ENCODE measurements around the gene EPB41L4B.
"Not testable (repeated sequence)": the region's sequence is repeated elsewhere in the genome, so short reads cannot be mapped to it uniquely, and the experiment has no call there.

Gene EPB41L4B

DNA sequence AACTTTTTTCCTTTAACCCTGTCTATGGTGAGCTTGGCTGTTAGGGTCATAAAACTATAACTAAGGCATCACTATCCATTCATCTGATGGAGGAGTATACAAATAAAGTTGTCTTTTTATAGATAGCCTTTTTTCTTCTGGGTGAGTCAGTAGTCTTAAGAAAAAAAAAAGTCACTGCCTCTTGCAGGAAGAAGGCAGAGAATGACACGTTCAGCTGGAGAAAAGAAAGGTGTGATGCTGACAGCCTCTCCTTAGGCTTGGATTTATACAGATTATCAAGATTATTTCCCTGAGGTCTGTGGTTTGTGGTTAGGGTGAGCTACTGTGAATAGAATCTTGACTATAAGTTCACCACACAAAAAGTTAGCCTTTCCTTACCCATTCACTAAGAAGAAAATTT, 23.0 kb downstream of the EPB41L4B start:
- DNase-seq: peak; percentile 81

DNA sequence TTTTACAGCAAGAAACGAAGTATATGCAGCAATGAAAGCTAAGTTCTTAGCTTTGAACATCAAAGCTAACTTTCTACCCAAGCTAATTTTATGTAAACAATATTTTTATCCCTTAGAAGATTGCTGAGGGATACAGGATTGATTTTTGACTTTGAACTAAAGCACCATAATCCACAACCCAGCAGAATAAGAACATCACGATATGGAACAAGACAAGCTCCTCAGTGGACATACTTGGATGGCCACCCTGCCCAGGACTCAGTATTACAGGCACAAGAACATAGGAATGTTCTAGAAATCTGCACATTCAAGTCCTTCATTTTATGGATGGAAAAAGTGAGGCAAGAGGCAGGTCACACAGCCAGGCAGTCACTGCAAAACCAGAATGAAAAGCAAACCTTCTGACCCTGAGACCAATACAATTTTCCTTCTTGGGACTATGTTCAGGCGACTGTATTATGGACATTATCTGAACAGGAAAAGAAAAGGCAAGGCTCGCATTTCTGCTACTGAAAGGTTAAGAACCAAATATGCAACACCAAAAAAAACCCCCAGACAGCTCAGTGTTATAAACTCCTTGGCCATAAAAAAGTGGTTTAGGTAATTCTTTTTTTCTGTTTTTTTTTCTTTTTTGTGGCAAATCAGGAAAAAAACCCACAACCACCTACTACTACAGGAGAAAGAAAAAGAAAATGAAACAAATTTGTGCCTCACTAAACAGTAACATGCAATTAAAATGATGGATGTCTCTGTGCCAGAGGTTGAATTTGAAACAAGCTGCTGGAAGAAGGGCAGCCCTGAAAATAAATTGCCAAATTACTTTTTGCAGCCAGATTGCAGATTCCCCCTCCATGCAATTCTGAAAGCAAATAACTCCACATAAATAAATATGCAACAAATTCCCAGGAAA, 25.4 kb downstream of the EPB41L4B start:
- DNase-seq: no peak

DNA sequence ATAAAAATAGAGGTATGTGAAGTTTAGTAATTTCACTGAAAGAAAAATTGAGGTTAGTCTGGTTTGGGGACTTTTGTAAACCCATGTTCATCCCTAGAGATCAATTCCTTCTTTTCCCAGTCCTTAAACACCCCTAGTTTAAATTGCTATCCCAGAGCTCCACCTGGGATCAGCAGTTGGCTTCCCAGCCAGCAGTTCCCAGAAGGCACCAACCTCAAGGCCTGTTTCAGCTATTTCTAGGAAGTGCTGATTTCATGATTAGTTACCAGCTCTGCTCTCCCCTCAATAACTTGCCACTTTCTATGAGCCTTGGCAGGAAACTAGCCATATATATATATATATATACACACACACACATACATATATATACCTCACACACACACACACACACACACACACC, 30.5 kb downstream of the EPB41L4B start:
- DNase-seq: no peak

DNA sequence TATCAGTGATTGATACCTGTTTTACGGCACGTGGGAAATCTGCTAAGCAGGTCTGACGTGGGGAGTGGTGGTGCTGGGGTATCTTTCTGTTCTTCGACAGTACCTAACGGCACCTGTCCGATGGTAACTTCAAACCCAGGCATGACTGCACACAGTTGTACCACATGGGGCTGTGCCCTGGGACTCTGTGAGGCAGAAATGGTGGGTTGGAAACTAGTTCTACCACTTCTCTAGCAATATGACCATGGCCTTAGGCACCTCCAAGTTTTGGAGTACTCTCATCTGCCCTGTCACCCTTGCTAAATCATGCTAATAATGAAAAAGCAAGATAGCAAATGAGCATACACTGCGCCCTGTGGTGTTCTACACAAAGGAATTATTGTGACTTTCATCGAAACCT, 30.9 kb downstream of the EPB41L4B start:
- DNase-seq: no peak

DNA sequence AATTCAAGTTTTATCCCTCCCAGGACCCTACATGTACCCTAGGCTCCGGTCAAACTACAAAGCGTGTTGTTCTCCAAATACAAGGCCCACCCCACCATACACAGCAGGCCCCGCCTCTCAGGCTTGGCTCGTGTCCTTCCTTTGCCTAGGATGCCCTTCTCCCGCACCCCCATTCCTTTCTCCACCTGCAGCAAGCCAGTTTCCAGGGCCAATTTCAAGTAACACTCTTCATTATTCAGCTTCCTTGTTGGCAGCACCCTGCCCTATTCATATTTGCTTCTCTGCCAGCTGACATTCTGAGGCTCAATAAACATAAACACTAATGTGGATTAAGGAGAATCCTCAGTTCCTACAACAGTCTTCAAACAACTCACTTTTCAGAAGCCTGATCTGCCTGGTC, 31.7 kb downstream of the EPB41L4B start:
- DNase-seq: no peak

DNA sequence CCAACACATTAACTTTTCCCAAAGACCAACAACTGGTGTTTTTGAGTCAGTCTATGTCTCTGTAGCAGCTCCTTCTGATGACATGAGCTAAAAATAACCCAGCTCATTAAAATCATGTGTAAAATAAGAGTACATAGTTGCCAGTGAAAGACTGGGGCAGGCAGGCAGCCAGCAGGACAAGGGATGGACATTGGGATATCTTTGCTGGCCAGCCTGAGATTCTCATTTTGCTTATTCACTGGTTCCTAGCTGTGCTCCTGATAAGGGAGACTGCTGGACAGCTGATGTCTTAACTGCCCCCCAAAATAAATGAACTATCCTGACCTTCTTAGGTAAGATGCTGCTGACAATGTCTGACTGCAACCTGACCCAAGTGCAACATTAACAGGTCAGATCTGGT, 33.9 kb downstream of the EPB41L4B start:
- peak; percentile 41 for DNase-seq

DNA sequence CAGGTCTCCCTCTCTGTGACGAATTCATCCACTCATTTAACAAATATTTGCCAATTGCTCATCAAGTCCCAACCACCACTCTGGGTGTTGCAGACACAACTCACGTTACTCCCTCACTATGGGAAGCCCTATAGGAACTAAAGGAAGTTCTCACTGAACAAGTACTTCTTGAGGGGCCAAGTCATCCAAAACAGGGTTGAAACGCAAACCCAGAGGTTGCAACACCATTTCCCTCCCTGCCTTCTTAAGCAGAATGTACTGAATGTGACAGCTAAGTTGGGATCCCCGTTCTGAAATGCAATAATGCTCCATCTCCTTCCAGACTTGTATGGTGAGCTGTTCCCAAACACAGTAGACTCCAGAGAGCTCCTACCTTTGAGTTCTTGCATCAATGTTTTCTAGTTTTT, 34.3 kb downstream of the EPB41L4B start:
- peak; percentile 74 for DNase-seq

DNA sequence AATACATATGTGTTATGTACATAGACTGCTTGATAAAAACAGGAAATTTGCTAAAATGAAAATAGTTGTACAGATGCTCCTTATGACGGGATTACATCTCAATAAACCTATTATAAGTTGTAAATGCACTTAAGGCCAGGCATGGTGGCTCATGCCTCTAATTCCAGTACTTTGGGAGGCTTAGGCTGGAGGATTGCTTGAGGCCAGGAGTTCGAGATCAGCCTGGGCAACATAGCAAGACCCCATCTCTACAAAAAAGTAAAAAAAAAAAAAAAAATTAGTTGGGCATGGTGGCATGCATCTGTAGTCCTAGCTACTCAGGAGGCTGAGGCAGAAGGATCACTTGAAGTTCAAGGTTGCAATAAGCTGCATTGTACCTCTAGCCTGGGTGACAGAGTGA, 37.2 kb downstream of the EPB41L4B start:
- not testable (repeated sequence) for DNase-seq

DNA sequence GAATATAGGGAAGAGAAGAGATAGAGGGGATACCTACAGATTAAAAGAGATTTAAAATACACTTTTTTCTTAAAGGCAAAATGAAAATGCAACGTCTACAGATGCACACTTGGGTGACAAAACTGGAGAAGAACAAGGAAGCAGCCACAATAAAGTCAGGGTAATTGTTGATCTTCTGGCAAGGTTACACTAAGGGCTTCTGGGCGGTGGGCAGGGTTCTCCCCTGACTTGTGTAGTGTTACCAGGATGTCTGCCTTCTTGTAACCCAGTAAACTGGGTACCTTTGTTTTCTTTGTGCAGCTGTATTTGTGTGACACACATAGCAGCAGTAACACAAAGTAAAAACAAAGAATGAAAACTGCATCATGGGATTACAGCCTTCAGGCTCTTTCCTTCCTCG, 37.8 kb downstream of the EPB41L4B start:
- DNase-seq: no peak

DNA sequence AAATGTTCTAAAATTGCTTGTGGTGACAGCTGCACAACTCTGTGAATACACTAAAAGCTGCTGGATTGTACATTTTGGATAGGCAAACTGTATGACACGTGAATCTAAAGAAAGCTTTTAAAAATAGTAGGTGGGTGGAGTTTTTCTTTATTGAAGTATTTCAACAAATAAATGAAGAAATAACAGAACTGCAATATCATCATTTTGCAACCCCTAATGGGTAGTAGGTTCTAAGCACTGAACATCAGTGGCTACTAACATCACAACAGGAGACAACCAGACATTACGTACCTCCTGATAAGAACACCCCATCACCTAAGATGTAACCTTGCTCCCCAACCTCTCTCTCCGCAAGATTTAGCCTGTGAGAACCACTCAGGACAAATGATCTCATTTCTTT, 38.6 kb downstream of the EPB41L4B start:
- no peak for DNase-seq

DNA sequence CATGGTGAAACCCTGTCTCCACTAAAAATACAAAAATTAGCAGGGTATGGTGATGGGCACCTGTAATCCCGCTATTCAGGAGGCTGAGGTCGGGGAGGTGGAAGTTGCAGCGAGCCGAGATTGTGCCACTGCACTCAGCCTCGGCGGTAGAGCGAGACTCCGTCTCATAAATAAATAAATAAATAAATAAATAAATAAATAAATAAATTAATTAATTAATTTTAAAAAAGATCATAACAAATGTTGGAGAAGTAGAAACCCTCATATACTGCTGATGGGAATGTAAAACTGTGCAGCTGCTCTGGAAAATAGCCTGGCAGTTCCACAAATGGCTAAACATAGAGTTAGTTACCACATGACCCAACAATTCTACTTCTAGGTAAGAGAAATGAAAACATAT, 39.3 kb downstream of the EPB41L4B start:
- no peak for DNase-seq

DNA sequence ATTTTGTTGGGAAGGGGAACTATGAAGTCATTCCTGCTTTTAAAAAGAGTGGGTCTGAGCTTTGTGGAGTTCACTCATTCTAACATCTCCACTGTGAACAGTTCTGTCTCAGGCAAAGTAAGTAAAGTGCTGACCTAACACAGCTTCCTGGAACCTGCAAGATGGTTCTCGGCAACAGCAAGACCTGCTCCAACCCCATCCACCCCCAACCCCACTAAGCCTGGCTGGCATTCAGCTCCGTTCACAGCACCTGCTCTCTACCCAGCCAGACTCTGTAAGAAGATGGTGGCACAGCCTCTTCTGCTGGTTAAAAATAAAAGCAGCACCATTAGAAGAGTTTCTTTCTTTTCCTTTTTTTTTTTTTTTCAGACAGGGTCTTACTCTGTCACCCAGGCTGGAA, 42.0 kb downstream of the EPB41L4B start:
- DNase-seq: no peak

DNA sequence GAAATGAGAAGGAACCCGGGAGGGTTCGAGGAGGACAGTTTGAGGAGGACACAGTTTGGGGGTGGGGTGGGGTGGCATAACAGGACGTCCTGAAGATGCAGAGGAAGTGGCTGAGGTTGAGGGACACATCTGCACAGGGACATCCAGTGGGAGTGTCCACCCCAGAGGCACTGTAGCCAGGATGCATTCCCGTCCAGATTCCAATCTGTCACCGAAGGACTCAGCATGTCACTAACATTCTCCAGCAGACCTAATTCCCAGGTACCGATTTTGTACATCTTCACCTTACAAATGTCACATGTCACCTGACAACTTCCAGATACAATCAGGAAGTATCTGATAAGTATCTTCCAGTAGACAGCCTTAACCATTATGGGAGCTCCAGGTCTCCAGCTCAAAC, 42.6 kb downstream of the EPB41L4B start:
- no peak for DNase-seq

DNA sequence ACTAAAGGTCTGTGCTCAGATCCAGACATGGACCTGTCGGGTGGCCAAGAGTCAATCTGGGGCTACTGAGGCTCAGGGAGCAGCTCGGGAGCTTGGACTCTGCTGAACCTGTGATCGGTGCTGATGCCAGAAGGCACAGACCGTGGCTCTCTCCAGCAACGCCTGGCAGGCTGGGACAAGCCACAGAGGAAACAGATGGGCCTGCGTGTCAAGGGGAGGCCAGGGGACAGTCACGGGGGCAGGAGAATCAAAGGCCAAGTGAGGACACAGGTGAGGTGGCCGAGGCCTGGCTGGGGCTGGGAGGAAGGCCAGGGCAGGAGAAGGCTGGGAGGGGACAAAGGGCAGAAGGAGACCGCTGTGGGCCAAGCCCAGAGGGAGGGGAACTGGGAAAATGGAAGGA, 43.4 kb downstream of the EPB41L4B start:
- DNase-seq: no peak

DNA sequence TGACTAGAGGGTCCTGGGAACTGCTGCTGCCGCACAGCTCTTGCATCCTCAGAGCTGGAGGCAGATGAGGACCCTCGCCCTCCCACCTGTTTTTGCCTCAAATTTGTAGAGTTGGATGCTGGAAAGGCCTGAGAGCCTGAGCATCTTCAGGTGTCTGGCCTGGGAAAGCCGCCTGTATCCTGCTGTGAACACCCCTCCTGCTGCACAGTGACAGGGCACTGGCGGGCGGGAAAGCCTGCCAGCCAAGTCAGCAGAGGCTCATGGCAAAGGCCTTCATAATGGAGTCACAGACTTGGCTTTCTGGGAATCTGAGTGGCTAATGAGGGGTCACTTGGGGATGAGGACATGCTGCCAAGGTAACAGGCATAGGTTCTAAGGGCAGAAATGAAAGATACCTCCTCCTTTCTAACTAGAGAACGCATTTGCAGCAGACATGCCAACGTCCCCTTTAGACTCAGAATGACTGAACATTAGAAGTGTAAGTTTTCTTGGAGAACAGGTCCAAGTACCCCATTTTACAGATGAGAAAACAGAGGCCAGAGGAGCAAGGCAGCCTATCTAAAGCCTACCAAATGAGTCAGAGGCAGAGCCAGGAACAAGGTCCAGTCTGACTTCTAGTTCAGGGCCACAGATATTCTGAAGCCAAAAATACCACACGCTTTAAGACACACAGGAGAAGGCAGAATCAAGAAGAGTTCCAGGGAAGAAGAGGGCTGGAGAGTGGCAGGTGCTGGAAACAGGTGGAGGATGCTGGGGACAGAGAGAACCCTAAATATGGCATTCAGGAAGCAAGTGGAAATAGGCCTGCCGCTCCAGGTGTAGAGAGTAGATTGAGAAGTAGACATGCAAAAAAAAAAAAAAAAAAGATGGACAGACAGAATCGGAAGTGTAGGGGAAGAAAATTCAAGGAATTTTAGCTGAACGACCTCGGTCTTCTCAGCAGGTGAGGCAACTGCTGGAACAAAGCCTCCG, 44.1 kb downstream of the EPB41L4B start:
- DNase-seq: no peak

DNA sequence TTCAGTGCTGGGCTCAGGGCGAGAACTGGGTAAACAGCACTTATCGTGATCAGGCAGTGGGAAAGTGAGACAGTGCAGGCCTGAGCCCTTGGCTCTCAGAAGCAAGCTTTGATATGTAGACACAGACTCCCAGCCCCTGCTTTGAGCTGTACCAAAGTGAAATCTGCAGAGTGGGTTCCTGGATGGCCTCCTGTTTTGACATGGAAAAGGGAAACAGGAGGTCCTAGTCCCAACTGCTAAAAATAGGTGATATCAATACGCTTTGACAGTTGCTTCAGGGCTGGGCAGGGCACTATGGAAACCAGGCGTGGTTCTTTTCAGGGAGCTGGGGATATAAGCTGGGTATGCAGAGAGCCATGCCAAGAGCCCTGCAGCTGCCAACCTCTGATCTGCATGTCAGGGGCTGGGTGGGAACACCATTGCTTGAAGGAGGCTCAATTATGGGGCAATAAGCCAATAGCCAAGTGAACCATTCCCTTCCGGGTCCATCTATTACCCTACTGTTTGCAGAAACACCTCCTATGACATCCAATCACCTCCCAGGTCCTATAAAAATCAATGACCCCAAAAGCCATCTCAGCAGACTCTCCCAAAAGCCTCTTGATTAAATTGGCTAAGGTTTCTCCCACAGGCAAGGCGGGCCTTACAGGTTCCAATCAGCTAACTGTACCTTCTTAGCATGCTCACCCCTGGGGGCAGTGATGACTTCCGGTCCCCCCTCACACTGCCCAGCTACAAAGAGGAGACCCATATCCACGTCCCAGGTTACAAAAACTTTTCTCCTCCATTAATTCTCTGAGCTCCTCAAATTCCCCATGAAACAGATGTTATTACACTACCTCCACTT, 45.8 kb downstream of the EPB41L4B start:
- no peak for DNase-seq

DNA sequence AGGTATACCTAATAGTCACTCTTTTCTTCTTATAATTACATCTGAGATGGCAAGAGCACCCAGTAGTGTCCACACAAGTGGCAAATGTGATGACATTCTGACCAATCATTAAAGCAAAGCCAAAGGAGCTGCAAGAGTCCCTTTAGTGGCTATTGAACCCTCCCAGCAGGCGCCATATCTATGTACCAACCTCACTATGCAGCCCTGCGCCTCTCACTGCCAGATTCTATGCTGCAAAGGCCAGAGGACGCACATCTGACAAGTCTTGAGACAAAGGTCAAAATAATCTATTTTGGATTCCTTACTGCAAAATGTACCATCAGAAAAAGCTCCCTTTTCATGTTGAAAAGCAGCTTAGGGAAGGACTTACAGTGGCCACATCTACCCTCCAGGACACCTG, 47.0 kb downstream of the EPB41L4B start:
- no peak for DNase-seq

DNA sequence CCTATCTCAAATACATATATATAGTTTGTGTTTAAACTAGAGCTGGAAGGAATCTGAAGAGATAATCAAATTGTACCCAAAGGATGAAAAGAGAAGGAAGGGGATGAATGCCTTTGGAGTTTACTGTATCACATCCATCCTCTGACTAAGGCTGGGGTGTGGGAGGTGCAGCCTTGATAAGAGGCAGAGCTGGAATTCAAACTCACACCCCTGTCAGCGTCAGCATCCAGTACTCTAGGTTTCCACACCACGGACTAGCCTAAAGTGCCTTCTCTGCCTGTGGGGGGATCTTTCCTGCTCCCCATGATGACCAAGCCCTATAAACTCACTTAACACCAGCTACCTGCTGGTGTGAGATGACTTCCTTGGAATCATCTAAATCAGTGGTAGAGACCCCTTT, 48.1 kb downstream of the EPB41L4B start:
- DNase-seq: no peak

DNA sequence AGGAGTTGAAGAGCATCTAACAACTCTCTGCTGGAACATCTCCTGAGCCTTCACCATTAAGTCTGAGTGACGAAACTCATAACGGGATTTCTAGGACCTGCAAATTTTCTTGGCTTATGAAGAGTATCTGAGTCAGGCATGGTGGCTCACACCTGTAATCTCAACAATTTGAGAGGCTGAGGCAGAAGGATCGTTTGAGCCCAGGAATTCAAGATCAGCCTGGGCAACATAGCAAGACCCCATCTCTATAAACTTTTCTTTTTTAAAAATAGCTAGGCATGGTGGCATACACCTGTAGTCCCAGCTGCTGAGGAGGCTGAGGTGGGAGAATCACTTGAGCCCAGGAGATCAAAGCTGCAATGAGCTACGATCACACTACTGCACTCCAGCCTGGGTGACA, 48.8 kb downstream of the EPB41L4B start:
- no peak for DNase-seq

DNA sequence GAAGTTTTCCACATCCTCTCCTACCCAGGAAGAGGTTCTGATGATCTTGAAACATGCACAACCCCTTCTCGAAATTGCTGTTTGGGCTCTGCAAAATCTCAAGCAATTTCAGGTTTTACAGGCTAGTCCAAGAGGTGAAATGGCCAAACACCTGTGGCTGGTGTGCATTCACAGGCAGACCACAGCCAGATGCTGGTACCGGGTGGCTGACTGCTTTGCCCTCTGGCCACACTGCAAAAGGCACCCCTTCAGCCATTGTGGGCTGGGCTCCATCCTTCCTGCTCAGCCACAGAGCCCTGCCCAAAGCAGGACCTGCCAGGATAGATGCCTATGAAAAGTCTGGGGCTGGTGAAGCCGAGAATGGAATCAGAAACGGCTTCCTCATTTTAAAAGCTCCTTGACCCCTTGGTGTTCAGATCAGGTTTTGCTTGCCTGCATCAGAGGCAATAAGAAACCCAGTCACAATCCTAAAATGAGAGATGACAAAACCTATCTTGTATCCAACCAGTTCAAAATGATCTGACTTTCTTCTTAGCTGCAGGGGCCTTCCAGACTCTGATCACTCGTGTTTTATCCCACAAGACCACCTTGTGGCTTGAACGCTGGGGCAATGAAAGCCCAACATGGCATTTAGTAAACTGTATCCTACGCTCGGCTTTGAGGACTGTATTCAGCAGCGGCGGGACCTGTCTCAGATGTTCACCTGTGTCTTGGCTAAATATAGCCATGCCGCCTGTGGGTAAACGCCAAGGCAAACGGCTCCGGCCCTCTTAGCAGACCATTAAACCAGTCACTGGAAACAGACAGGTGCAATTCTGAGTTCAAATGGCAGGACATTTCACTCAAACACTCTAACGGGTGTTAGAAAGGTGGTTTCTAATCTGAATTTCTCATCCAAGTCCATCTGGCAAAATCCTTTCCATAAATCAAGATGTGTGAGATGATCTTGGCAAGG, 49.6 kb downstream of the EPB41L4B start:
- DNase-seq: no peak

DNA sequence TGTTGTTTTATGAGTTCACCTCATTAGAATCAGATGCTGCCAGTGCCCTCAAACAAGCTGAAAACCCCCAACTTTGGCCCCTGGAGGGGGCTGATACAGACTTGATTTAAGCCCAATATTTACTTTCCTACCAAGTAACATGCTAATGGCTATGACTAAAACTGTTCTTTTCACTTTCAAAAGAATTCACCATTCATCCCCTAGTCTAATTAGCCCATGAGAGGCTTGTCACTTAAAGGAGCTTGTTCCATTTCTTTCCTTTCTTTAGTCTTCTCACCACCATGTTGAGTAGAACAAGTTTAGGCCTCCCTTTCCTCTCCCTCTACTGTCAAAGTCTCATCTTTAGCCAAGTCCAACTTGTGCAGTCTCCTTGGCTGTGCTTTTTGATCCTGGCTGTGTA, 50.4 kb downstream of the EPB41L4B start:
- DNase-seq: no peak

Measured in fibroblast of skin of scalp (primary cell).